HepG2 (cell line): ENCODE results near the gene MBD3. TPM values are rescaled to one million over a fixed set of nuclear protein-coding genes. Genes with fewer than 3 reads are reported as not detected.

ENCODE experiments used
- AKAP8 ChIP-seq: sonication (generic); formaldehyde crosslinking; IDR thresholded peaks from 2 replicates; pipeline ENCODE4 v1.5.1; 2020; ENCODE audit warnings: mild to moderate bottlenecking, missing genetic modification reagents
- BCL6 ChIP-seq: IDR thresholded peaks from 2 replicates; pipeline ENCODE4 v1.6.1; 2016; ENCODE audit warnings: missing genetic modification reagents, missing compliant biosample characterization
- DNMT1 ChIP-seq: sonication (generic); formaldehyde crosslinking; IDR thresholded peaks from 2 replicates; pipeline ENCODE4 v1.5.1; 2020; ENCODE audit warnings: mild to moderate bottlenecking, missing genetic modification reagents
- ELF1 ChIP-seq: sonication (generic); formaldehyde crosslinking; IDR thresholded peaks from 2 replicates; pipeline ENCODE4 v1.4.0; 2020; ENCODE audit warnings: missing genetic modification reagents
- ELF3 ChIP-seq: IDR thresholded peaks from 2 replicates; pipeline ENCODE4 v1.6.1; 2016; ENCODE audit warnings: missing genetic modification reagents, missing compliant biosample characterization
- GABPB1 ChIP-seq: IDR thresholded peaks from 2 replicates; pipeline ENCODE4 v1.6.1; 2016; ENCODE audit warnings: mild to moderate bottlenecking, missing genetic modification reagents, moderate library complexity, missing compliant biosample characterization
- HOXD1 ChIP-seq: sonication (generic); formaldehyde crosslinking; IDR thresholded peaks from 2 replicates; pipeline ENCODE4 v1.5.0; 2020; ENCODE audit warnings: missing genetic modification reagents
- KLF16 ChIP-seq, 2 experiments: sonication (generic) in 1 of 2; formaldehyde crosslinking in 1 of 2; IDR thresholded peaks; 2 replicates each; pipeline versions ENCODE4 v1.6.1 to v1.8.0; 2016 to 2023; ENCODE audit warnings: missing genetic modification reagents in 2 of 2, missing compliant biosample characterization in 1 of 2
- MIXL1 ChIP-seq: IDR thresholded peaks from 2 replicates; pipeline ENCODE4 v1.6.1; 2016
- RAD21 ChIP-seq: fragments of 450-650 bp; formaldehyde crosslinking; IDR thresholded peaks from 2 replicates; pipeline ENCODE4 v1.5.0; 2020; ENCODE audit warnings: mild to moderate bottlenecking
- TEAD3 ChIP-seq: optimal IDR thresholded peaks from 2 replicates; pipeline ENCODE3; 2016; ENCODE audit warnings: borderline replicate concordance
- TGIF2 ChIP-seq: IDR thresholded peaks from 2 replicates; pipeline ENCODE4 v1.6.1; 2016; ENCODE audit warnings: control low read depth, missing compliant biosample characterization
- ZNF232 ChIP-seq: sonication (generic); formaldehyde crosslinking; IDR thresholded peaks from 2 replicates; pipeline ENCODE4 v1.4.0; 2020; ENCODE audit warnings: missing genetic modification reagents, borderline replicate concordance
- ZNF460 ChIP-seq: sonication (generic); formaldehyde crosslinking; IDR thresholded peaks from 2 replicates; pipeline ENCODE4 v1.5.1; 2020; ENCODE audit warnings: missing genetic modification reagents, mild to moderate bottlenecking, borderline replicate concordance
- ZNF549 ChIP-seq: sonication (generic); formaldehyde crosslinking; IDR thresholded peaks from 2 replicates; pipeline ENCODE4 v1.5.0; 2020; ENCODE audit warnings: missing genetic modification reagents
- ZNF773 ChIP-seq: sonication (generic); formaldehyde crosslinking; IDR thresholded peaks from 2 replicates; pipeline ENCODE4 v1.4.0; 2020; ENCODE audit warnings: missing genetic modification reagents, borderline replicate concordance
- ZSCAN20 ChIP-seq: sonication (generic); formaldehyde crosslinking; IDR thresholded peaks from 2 replicates; pipeline ENCODE4 v1.4.0; 2020; ENCODE audit warnings: missing genetic modification reagents, mild to moderate bottlenecking, borderline replicate concordance
- polyA plus RNA-seq, 8 experiments: library from polyadenylated mRNA; depleted of rRNA in 3 of 8; stranded (reverse) in 7 of 8; unstranded in 1 of 8; fragments of >200 nt; fragmentation: Illumina TruSeq in 4 of 8; extraction: Trizol in 4 of 8; gene quantifications; 2 replicates each; pipeline versions ENCODE4 v1.2.1 to v1.2.3, GENCODE V29; 2011 to 2016; ENCODE audit warnings: low read depth in 4 of 8, missing spikeins in 1 of 8, mixed read lengths in 1 of 8; ENCODE audit not compliant: insufficient read depth in 1 of 8
- total RNA-seq, 5 experiments: library from RNA; depleted of rRNA; stranded (reverse); fragments of >200 nt; fragmentation: Illumina TruSeq; extraction: Trizol; gene quantifications; 2 replicates each; pipeline ENCODE4 v1.2.3, GENCODE V29; 2016; ENCODE audit warnings: low read depth in 1 of 5
- TF ChIP-seq, protein P1 (sequence below): sonication (generic); formaldehyde crosslinking; IDR thresholded peaks from 2 replicates; pipeline ENCODE4 v1.5.1; 2020; ENCODE audit warnings: mild to moderate bottlenecking, missing genetic modification reagents, borderline replicate concordance
- TF ChIP-seq, protein P2 (sequence below): sonication (generic); formaldehyde crosslinking; IDR thresholded peaks from 2 replicates; pipeline ENCODE4 v1.8.0; 2022; ENCODE audit warnings: missing genetic modification reagents, mild to moderate bottlenecking, moderate library complexity, borderline replicate concordance
- TF ChIP-seq, protein P3 (sequence below), 2 experiments: sonication (generic) in 1 of 2; formaldehyde crosslinking in 1 of 2; IDR thresholded peaks; 2 replicates each; pipeline versions ENCODE4 v1.4.0 to v1.6.1; 2016 to 2020; ENCODE audit warnings: borderline replicate concordance in 1 of 2, low read depth in 1 of 2, mild to moderate bottlenecking in 1 of 2, missing genetic modification reagents in 1 of 2

Gene MBD3
- total and polyA plus RNA-seq, 2 of the 13 experiments (the other 11 are each of a cell fraction or from before 2014, with no cell fraction given), result 21.2 to 76.9 TPM

DNA sequence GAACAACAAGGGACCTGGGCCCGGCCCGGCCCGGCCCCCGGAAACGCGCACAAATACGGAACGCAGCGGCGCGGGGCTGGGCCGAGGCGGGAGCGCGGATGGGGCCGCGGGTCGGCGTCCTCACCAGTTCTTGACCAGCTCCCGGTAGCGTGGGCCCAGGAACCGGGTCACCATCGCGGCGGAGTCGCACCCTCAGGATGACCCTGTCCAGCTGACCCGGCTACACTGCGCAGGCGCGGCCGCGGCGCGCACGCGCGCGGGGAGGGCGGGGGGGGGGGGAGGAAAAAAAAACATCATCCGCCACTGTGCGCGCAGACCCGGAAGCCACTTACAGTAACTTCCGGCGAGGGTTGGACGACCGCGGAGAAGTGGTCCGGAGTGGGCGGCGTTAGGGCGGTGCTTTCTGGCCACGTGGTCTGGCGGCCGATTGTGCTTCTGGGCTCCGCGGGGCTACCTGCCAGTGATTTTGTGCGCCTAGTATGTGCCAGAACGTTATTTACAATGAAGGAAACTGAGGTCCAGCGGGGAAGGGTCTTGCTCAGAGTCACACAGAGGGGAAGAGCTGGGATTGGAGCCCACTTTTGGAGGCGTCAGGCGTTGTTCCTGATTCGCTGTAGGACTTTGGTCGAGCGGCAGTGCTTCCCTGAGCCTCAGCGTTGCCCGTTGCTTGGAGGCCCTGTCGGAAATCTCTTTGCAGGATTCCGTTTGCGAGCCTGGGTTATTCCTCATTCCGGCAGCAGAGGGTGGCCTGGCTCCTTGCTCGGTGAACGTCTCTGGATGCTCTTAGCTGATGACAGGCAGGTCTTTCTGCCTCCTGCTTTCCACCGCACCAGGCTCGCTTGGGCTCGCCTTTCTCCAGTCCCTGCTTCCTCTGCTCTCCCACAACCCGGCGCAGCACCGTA, 12.8 kb upstream of the MBD3 start, which contains the start of gene UQCR11 (continued):
- TF ChIP-seq, protein P1, sequence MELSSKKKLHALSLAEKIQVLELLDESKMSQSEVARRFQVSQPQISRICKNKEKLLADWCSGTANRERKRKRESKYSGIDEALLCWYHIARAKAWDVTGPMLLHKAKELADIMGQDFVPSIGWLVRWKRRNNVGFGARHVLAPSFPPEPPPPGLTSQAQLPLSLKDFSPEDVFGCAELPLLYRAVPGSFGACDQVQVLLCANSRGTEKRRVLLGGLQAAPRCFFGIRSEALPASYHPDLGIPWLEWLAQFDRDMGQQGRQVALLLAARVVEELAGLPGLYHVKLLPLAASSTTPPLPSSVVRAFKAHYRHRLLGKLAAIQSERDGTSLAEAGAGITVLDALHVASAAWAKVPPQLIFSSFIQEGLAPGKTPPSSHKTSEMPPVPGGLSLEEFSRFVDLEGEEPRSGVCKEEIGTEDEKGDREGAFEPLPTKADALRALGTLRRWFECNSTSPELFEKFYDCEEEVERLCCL (CRISPR knock-in tag), result no peak
- TF ChIP-seq ZNF773, result no peak
- TF ChIP-seq ZNF549, result no peak
- peak; percentile 82 for TF ChIP-seq ELF1 (CRISPR knock-in tag)
- TF ChIP-seq ZSCAN20 (CRISPR knock-in tag), result 0 out of 2 replicates have a peak, but pooled peaks have one; percentile 68
- TF ChIP-seq AKAP8 (CRISPR knock-in tag), result no peak; the same call in 1 of the 2 replicates
- TF ChIP-seq, protein P2, sequence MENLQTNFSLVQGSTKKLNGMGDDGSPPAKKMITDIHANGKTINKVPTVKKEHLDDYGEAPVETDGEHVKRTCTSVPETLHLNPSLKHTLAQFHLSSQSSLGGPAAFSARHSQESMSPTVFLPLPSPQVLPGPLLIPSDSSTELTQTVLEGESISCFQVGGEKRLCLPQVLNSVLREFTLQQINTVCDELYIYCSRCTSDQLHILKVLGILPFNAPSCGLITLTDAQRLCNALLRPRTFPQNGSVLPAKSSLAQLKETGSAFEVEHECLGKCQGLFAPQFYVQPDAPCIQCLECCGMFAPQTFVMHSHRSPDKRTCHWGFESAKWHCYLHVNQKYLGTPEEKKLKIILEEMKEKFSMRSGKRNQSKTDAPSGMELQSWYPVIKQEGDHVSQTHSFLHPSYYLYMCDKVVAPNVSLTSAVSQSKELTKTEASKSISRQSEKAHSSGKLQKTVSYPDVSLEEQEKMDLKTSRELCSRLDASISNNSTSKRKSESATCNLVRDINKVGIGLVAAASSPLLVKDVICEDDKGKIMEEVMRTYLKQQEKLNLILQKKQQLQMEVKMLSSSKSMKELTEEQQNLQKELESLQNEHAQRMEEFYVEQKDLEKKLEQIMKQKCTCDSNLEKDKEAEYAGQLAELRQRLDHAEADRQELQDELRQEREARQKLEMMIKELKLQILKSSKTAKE (CRISPR knock-in tag), result no peak
- TF ChIP-seq TGIF2 (CRISPR knock-in tag), result peak; percentile 49
- peak; percentile 41 for TF ChIP-seq ELF3
- TF ChIP-seq HOXD1 (CRISPR knock-in tag), result no peak
- no peak for TF ChIP-seq BCL6 (CRISPR knock-in tag)
- 0 out of 2 replicates have a peak, but pooled peaks have one; percentile 36 for TF ChIP-seq ZNF232
- peak; percentile 54 for TF ChIP-seq TEAD3 (CRISPR knock-in tag)
- no peak for TF ChIP-seq DNMT1 (CRISPR knock-in tag)
- TF ChIP-seq RAD21, result peak; percentile 88
- TF ChIP-seq GABPB1 (CRISPR knock-in tag), result peak; percentile 93
- TF ChIP-seq KLF16 (CRISPR knock-in tag; IDR thresholded peaks at IDR 0.05), result peak in 1 of 2 experiments; percentile 53; a peak in 2 of 4 replicates
- no peak for TF ChIP-seq ZNF460
- TF ChIP-seq MIXL1 (CRISPR knock-in tag), result 0 out of 2 replicates have a peak, but pooled peaks have one; percentile 32
- TF ChIP-seq, protein P3, sequence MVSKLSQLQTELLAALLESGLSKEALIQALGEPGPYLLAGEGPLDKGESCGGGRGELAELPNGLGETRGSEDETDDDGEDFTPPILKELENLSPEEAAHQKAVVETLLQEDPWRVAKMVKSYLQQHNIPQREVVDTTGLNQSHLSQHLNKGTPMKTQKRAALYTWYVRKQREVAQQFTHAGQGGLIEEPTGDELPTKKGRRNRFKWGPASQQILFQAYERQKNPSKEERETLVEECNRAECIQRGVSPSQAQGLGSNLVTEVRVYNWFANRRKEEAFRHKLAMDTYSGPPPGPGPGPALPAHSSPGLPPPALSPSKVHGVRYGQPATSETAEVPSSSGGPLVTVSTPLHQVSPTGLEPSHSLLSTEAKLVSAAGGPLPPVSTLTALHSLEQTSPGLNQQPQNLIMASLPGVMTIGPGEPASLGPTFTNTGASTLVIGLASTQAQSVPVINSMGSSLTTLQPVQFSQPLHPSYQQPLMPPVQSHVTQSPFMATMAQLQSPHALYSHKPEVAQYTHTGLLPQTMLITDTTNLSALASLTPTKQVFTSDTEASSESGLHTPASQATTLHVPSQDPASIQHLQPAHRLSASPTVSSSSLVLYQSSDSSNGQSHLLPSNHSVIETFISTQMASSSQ (IDR thresholded peaks at IDR 0.05; ENCODE audit: low read depth), result no peak
- TF ChIP-seq, protein P3 (CRISPR knock-in tag; IDR thresholded peaks at IDR 0.05; ENCODE audit: borderline replicate concordance), result peak; percentile 39; the same call in 1 of the 2 replicates
